GM15510 (cell line): ENCODE measurements around the gene MEF2A.

Experiments used
- POLR2A ChIP-seq: IDR thresholded peaks from 3 replicates; pipeline ENCODE4 v1.6.1; 2011; ENCODE audit warnings: borderline replicate concordance; ENCODE audit not compliant: insufficient read length; ENCODE audit errors: extremely low read depth

Gene MEF2A

DNA sequence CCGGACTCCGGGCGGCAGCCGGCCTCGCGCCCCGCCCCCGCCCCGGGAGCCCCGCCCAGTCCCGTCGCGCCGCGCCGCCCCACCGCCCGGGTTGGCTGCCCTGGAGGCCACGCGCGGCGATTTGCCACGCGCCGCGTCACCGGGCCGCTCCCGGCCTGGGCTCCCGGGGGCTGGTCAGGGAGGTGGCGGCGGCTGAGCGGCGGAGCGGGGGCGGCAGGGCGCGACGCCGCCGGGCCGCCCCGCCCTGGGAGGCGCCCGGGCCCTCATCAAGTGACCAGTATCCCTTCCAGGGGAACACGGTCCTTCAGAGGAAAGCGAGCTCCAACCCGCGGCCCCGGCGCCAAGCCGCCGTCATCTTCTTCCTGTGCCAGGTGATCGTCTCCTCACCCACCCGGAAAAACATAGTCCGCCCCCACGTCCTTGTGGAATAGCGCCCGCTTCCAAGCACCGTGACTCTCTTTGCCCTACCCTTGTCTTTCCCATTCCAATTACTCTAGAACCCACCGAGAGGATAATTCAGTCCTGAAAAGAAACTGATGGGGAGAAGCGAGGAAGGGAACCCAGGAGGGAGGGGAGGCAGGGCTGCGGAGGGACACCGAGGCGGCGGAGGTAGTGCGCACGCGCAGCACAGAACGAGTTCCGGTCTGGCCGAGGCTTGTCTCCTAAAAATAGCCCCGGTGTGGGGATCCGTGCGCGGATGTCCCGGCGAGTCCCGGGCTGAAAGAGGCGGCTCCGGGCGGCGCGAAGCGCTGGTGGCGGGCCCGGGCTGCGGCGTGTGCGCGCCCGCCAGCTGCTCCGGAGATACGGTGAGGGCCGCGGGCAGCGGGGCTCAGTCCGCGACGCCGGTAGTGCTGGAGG is at the start of gene MEF2A:
MEF2A (plus strand) TSS at position 686 of the 858 bp plus-strand sequence. CDS start 67,136 bp downstream, outside the sequence.
- TF ChIP-seq POLR2A = peak; percentile 85

DNA sequence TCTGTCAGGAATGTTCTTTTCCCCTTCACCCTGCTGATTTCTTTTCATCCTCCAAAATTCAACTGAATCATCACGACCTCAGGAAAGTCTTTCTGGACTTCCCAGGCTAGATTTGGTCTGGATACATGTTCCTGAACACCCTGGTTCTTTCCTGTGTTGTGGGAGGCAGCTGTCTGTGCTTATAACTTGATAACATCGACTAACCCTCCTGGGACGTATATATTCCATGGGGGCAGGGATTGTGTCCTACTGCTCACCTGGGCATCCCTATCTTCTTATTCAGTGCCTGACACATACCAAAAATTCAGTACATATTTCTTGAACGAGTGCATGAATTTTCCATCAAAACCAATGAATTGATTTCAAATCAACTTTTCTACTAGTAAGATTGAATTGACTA is 47.6 kb upstream of the MEF2A start:
- no peak for TF ChIP-seq POLR2A

DNA sequence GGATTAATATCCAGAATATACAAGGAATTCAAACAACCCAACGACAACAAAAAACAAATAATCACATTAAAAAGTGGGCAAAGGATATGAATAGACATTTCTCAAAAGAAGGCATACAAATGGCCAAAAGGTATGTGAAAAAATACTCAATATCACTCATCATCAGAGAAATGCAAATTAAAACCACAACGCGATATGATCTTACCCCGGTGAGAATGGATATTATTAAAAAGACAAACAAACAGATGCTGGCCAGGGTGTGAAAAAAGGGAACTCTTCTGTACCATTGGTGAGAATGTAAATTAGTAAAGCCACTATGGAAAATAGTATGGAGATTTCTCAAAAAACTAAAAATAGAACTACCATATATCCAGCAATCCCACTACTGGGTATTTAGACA is 43.5 kb upstream of the MEF2A start:
- TF ChIP-seq POLR2A = no peak

DNA sequence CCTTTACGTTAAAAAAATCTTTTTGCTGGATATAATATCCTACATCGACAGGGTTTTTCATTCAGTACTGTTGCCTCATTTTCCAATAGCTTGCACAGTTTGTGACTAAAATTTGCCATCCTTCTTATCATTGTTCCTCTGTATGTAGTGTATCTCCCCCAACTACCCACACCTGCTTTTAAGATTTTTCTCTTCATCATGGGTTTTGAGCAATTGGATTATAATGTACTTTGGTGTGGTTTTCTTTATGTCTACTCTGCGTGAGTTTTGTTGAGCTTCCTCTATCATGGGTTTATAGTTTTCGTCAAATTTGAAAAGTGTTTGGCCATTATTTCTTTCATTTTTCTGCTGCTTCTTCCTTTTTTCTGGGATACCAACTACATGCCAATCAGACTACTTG is 39.6 kb upstream of the MEF2A start:
- no peak for TF ChIP-seq POLR2A

DNA sequence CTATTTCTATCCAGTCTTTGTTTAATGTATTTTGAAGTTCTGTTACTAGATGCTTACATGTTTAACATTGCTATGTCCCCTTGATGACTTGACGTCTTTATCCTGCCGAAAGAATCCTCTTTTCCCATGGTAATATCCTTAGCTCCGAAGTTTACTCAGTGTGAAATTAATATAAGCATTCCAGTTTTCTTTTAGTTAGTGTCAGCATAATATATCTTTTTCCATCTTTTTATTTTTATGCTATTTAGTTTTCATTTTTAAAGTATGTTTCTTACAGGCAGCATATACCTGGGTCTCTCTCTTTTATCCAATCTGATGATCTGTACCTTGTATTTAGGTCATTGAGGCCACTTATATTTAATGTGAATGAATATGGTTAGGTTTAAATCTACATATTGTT is 39.1 kb upstream of the MEF2A start:
- no peak for TF ChIP-seq POLR2A

DNA sequence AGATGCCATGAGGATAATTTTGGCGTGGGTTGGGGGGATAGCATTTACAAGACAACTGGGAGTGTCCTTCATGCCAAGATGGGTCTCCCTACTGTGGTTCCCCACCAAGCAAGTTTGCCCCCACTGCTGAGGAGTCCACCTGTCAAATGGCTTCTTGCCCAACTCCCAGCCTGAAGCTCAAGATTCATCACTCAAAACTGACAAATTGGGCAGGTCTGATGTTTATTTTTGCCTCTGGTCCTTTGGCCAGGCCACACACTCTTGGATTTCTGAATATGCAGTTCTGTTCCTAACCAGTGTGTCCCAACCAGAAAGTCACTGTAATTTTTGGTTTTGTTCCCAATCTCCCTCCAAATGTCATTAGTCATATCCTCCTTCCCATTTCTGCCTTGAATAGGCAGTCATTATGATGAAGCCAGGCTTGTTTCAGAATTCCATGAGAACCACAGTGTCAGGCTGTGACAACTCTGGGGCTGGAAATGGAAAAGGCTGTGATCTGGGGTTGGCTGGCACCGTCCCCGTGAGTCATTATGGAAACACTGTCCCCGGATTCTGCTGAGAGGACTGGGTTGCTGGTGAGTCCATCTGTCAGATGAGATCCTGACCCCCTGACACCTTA is 29.3 kb upstream of the MEF2A start:
- no peak for TF ChIP-seq POLR2A

DNA sequence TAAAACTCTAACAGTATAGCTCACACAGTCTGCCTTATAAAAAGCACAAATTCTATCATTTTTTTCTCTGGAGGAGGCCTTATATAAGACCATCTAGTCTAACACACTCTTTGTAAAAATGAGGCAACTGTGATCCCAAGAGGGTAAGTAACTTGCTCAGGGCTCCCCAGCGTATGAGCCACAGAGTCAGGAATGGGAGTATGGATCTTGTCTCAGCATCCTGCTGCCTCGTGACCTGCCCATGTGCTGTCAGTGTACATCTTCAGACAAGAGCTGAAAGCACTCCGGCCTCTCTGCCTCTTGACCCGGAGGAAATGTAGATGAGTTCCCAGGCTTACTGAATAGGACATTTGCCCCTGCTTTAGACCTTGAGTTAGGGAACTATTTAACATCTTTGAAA is 28.4 kb upstream of the MEF2A start:
- TF ChIP-seq POLR2A = no peak

DNA sequence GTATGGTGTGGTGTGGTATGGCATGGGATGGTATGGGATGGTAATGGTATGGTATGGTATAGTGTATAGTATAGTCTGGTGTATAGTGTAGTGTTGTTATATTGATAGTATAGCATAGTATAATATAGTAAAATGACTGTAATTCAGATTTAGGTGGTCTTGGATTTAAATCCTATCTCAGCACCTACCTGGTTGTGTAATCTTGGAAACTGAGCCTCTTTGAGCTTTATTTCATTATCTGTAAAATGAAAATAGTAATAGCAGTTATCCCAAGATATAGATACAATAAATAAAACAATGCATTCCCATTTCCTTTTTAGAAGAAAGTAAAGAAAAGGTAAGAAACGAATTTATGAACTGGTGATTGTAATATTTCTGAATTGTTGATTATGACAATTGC is 27.5 kb upstream of the MEF2A start:
- TF ChIP-seq POLR2A = no peak

DNA sequence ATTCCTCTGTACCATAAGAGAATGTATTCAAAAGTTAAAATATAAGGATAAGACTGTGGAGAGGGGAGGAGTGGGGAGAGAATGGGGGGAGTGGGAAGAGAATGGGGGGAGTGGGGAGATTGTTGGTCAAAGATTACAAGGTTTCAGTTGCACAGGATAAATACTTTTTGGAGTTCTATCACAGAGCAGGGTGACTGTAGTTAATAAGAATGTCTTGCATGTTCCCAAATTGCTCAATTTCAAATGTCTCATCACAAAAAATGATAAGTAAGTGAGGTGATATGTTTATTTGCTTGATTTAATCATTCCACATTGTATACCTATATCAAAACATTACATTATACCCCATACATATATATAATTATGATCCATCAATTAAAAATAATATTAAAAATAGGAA is 23.0 kb upstream of the MEF2A start:
- TF ChIP-seq POLR2A = no peak

DNA sequence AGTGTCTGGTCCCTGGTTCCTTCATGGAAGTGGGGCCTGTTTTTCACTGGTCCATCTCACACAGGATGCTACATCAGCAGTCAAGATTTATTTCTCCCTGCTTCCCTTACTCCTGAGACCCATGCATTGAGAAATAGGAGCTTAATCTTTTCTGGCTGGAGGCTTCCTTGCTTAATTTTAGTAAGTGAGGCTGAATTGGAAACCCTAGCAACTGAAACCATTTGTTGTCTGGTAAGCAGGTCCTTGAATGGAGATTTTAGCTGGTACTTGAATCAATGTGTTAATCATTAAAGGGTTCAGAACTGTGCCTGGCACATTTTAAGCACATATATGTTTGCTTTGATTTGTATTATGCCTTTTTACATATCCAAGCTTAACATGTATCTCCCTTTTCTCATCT is 20.2 kb upstream of the MEF2A start:
- no peak for TF ChIP-seq POLR2A

DNA sequence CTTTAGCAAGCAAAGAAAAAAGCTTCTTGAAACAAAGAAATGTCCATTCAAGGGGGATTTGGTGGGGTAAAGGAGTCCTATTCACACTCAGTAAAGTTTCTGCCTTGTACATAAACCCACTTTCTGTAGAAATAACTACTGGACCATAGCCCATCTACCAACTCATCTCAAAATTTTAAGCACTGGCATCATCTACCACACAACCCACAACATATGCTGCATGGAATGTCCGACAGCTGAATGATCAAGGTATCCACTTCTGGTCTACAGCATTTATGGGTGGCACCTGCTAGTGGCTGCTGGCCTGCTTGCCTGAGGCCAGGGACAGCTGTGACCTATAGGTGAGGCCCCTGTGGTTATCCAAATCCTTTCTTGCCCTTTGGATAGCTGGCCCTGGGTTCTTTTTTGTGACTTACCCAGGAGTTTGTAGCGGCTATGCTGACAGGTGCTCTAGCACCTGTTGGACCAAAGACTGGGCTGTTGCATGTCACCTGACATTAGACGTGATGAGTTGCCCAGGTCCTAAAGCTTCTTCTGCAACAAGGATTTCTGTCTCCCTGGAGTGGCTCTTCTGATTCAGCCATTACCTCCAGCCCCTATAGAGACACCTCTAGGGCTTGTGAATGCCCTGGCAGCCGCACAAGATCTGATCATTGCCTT is 19.2 kb upstream of the MEF2A start:
- no peak for TF ChIP-seq POLR2A

DNA sequence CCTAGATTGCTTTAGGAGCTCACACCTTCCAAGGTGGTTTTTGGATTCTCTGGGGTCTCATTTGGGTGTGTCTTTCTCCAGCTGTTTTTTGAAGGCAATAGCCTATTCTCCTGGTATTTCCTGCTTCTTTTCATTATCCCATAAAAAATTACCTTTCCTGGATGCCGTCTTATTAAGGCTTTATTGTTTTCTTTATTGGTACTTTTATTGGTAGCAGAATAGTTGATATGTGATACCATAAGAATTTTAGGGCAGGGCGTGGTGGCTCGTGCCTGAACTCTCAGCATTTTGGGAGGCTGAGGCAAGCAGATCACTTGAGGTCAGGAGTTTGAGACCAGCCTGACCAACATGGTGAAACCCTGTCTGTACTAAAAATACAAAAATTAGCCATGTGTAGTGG is 18.3 kb upstream of the MEF2A start:
- no peak for TF ChIP-seq POLR2A

DNA sequence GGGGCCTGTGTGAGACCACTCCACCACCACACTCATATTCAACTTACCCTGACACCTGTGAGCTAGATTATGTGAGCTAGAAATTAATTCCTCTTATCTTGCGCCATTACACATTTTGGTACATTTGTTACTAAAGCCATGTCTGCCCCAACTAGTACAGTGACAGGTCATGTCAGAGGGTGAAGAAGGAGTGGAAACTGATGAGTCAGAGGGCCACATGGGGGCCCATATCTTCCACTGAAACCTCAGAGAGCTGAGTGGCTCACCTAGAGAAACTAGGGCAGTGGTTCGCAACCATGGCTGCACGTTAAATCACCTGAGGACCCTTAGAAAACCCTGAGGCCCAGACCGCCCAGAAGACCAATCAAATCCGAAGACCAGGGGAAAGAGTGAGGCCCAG is 15.7 kb upstream of the MEF2A start:
- no peak for TF ChIP-seq POLR2A

DNA sequence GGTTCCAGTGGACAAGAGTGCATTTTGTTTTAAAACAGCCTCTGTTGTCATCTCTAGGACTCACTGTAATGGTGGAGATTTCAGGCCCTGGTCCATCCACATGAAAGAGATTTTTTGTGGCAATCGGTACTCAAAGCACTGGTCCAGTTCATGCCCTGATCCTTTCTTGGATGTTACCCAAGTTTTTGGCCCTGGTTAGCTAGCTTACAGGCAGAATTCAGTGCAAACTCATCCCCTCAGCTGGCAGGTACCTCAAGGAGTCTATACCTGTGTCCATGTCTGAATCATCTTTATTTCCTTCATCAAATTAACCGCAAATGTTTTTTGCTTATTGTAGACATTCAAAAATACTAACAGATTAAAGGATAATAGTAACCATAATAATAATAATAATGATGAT is 13.7 kb upstream of the MEF2A start:
- TF ChIP-seq POLR2A = no peak

DNA sequence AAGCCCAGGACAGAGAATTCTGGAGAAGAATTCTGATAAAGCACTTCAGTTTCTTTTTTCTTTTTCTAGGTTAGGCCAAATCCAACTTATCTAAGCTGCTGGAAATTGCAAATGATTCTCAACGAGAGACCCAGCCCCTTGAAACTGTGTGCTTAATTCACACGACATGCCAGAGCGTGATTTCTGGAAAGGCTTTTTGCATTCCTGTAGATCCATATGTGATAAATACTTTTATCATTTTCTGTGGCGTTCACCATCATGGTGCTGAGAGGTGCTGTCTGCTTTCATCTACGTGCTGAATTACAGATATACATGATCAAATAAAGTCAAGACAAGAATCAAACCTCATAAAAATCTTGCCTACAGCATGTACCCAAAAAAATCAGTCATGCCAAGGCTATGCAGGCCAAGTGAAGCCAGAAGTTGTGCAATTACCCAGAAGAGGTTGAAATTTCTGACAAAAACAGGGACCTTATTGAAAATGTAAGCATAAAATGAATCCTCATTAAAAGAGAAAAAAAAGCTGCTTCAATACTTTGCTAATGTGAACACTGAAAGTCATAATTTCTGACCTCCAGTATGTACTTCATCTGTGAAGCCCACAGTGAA is 10.8 kb upstream of the MEF2A start:
- TF ChIP-seq POLR2A = no peak
